ENCODE results near the gene LYST. TPM values are rescaled to one million over a fixed set of nuclear protein-coding genes. Genes with fewer than 3 reads are reported as not detected.

Gene LYST
- total RNA-seq, 1 donor from 2014 or later = 11.4 TPM

DNA sequence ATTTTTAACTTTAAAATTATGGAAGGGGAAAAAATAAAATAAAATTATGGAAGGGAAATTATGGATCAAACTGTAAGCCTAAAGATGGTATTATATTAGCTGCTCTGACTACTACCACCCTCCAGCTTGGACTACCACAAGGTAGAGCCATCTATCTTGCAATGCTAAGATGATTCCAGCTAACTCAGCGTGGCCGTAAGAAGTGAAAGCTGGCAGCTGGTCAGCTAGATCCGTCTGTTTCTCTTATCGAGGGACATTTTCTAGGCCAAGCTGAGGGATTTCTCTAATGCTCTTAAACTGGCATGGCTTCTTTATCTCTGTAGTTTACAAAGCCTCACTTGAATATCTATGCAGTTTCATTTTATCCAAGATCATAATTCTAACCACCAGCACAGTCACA is 31.5 kb downstream of the LYST start:
- Mint-ChIP-seq H3K4me1 (ENCODE audit: low read depth) (peaks cover 2% of the 10 kb centered on the region), H3K36me3 (ENCODE audit: insufficient read depth) (no peaks in the 10 kb centered on the region), H3K9me3 (ENCODE audit: low read depth) (no peaks in the 10 kb centered on the region), H3K4me3 (ENCODE audit: low read depth) (no peak overlapping the region), H3K27me3 (no peaks in the 10 kb centered on the region), H3K27ac (no peak overlapping the region)
- no peak for DNase-seq (ENCODE audit: low spot score, unreplicated experiment)
- no peak for TF ChIP-seq CTCF (IDR thresholded peaks at IDR 0.05; ENCODE audit: unreplicated experiment)

- no peaks in the 10 kb centered on the region for H3K9me3 Mint-ChIP-seq (ENCODE audit: low read depth)
- H3K4me3 Mint-ChIP-seq (ENCODE audit: low read depth) = no peak overlapping the region
- no peak overlapping the region for H3K27ac Mint-ChIP-seq
- H3K4me1 Mint-ChIP-seq (ENCODE audit: low read depth) = no peaks in the 10 kb centered on the region
- no peaks in the 10 kb centered on the region for H3K36me3 Mint-ChIP-seq (ENCODE audit: insufficient read depth)
- no peak for DNase-seq (ENCODE audit: low spot score, unreplicated experiment)
- H3K27me3 Mint-ChIP-seq = no peaks in the 10 kb centered on the region
- TF ChIP-seq CTCF (IDR thresholded peaks at IDR 0.05; ENCODE audit: unreplicated experiment) = no peak
Observed at GRCh38 chr1:235834620-235835019, 32.1 kb downstream of the LYST start.

- H3K36me3 Mint-ChIP-seq (ENCODE audit: insufficient read depth) = no peaks in the 10 kb centered on the region
- no peaks in the 10 kb centered on the region for H3K27me3 Mint-ChIP-seq
- TF ChIP-seq CTCF (IDR thresholded peaks at IDR 0.05; ENCODE audit: unreplicated experiment) = no peak
- no peaks in the 10 kb centered on the region for H3K4me1 Mint-ChIP-seq (ENCODE audit: low read depth)
- no peak overlapping the region for H3K27ac Mint-ChIP-seq
- no peak overlapping the region for H3K4me3 Mint-ChIP-seq (ENCODE audit: low read depth)
- no peak for DNase-seq (ENCODE audit: low spot score, unreplicated experiment)
- H3K9me3 Mint-ChIP-seq (ENCODE audit: low read depth) = no peaks in the 10 kb centered on the region
Observed at GRCh38 chr1:235832011-235832410, 34.7 kb downstream of the LYST start.

- no peak for DNase-seq (ENCODE audit: low spot score, unreplicated experiment)
- H3K4me3 Mint-ChIP-seq (ENCODE audit: low read depth) = no peak overlapping the region
- no peak for TF ChIP-seq CTCF (IDR thresholded peaks at IDR 0.05; ENCODE audit: unreplicated experiment)
- H3K4me1 Mint-ChIP-seq (ENCODE audit: low read depth) = no peaks in the 10 kb centered on the region
- H3K9me3 Mint-ChIP-seq (ENCODE audit: low read depth) = no peaks in the 10 kb centered on the region
- H3K36me3 Mint-ChIP-seq (ENCODE audit: insufficient read depth) = peaks cover 2% of the 10 kb centered on the region
- no peak overlapping the region for H3K27ac Mint-ChIP-seq
- H3K27me3 Mint-ChIP-seq = no peaks in the 10 kb centered on the region
Observed at GRCh38 chr1:235831148-235831547, 35.6 kb downstream of the LYST start.

DNA sequence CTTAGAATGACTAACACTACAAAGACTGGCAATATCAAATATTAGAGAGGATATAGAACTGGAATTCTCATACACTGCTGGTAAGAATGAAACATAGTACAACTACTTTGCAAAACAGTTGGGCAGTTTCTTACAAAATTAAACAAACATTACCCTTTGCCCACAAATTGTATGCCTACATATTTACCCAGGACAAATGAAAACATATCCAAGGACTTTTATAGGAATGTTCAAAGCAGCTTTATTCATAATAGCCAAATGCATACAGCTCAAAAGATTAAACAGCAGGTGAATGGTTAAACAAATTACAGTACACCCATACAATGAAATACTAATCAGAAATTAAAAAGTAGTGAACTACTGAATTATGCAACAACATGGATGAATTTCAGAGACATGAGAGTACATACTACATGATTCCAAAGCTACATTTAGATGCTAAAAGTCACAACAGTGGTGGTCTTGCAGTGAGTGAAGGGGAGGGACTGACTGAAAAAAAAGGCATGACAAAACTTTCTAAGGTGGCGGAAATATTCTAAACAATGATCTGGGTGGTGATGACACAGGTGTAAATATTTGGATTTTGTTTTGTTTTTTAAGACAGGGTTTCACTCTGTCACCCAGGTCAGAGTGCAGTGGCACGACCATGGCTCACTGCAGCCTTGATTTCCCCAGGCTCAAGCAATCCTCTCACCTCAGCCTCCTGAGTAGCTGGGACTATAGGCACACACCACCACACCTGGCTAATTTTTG is 40.4 kb downstream of the LYST start:
- Mint-ChIP-seq H3K9me3 (ENCODE audit: low read depth) (no peaks in the 10 kb centered on the region), H3K36me3 (ENCODE audit: insufficient read depth) (peaks cover 2% of the 10 kb centered on the region), H3K4me3 (ENCODE audit: low read depth) (no peak overlapping the region), H3K27ac (no peak overlapping the region), H3K4me1 (ENCODE audit: low read depth) (no peaks in the 10 kb centered on the region), H3K27me3 (no peaks in the 10 kb centered on the region)
- no peak for DNase-seq (ENCODE audit: low spot score, unreplicated experiment)
- TF ChIP-seq CTCF (IDR thresholded peaks at IDR 0.05; ENCODE audit: unreplicated experiment) = no peak

Data from progenitor cell of endocrine pancreas (in vitro differentiated cells).